OCI-LY7 (cell line): ENCODE results near the gene PRPF18.

Experiments
- EZH2phosphoT487 ChIP-seq: fragments of 200-600 bp; sonication (generic); IDR thresholded peaks from 2 replicates; pipeline ENCODE4 v1.6.1; 2018; ENCODE audit warnings: low read depth, borderline replicate concordance, mild to moderate bottlenecking, mixed run types, antibody characterized with exemption, low read length, moderate library complexity, mixed read lengths
- TF ChIP-seq, protein P1 (sequence below): fragments of 200-600 bp; sonication (generic); conservative IDR thresholded peaks from 2 replicates; pipeline ENCODE4 v1.5.1; 2014; ENCODE audit warnings: mild to moderate bottlenecking, antibody characterized with exemption, low read length, moderate library complexity, mixed read lengths

DNA sequence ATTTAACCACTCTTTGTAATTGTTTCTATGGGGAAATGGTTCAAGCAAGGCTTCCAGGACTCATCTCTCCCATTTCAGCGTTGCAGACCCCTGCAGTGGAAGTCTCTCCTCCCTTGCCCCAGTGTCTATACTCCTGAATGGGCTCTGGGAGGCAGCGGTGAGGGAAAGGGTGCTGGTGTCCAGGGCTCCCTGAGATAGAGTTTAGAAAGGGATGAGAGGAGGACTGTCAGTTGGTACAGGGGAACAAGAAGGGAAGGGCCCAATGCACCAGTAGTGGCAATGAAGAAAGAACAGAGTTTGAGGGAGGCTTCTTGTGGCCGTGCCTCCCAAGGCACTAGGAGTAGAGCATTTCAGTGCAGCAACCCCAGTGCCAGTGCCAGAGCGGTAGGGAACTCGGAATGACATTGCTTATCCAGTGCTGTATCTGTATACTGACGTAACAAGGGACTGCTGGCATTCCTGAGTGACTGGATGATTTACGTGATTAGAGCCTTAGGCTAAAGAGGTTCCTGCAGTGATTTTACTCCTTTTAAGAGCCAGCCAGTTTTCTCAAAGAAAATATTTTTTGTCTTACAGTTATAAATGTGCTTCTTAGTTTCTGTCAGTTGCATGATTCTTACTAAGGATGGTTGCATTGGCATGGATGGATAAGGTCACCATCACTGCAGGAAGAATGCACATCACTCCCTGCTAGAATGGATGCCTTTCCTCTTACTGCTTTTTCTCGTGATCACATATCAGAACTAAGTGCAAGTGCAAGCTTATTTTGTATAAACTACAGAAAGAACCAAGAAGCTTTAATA, 28.0 kb downstream of the PRPF18 start:
- TF ChIP-seq, protein P1, sequence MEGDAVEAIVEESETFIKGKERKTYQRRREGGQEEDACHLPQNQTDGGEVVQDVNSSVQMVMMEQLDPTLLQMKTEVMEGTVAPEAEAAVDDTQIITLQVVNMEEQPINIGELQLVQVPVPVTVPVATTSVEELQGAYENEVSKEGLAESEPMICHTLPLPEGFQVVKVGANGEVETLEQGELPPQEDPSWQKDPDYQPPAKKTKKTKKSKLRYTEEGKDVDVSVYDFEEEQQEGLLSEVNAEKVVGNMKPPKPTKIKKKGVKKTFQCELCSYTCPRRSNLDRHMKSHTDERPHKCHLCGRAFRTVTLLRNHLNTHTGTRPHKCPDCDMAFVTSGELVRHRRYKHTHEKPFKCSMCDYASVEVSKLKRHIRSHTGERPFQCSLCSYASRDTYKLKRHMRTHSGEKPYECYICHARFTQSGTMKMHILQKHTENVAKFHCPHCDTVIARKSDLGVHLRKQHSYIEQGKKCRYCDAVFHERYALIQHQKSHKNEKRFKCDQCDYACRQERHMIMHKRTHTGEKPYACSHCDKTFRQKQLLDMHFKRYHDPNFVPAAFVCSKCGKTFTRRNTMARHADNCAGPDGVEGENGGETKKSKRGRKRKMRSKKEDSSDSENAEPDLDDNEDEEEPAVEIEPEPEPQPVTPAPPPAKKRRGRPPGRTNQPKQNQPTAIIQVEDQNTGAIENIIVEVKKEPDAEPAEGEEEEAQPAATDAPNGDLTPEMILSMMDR: no peak
- TF ChIP-seq EZH2phosphoT487: no peak
